Heart left ventricle (tissue), 13 donors: ENCODE data around the gene USP17L21.
"Not testable (repeated sequence)": the region's sequence is repeated elsewhere in the genome, so short reads cannot be mapped to it uniquely, and the experiment has no call there.

Source experiments
- POLR2A ChIP-seq, 2 donors: fragments of 450-650 bp; IDR thresholded peaks; one replicate each; pipeline ENCODE4 v1.6.1; 2017; ENCODE audit warnings: antibody characterized with exemption in 2 of 2, mild to moderate bottlenecking in 2 of 2, moderate library complexity in 2 of 2
- TF ChIP-seq, protein P1 (sequence below), 12 donors: fragments of 200-600 bp; sonication (generic) in 4 of 12; IDR thresholded peaks; one replicate each; pipeline versions ENCODE4 v1.5.0 to v1.8.0; 2018 to 2022; ENCODE audit warnings: antibody characterized with exemption in 12 of 12, mild to moderate bottlenecking in 5 of 12
- donor health status: ischemic (EF 13 %, LVEDD 7.1; RV severe dilation, severe dysfunction).
- donor health status: DM: no; HTN: yes; CAD: no.
- donor health status: DM: no; HTN: no; CAD: no.
- donor health status: ischemic (EF 25% LVEDD 6.9; RV normal size, moderate dysfunction).
- donor health status: ischemic (EF 25% LVEDD 5.7; RV mildly dilated, moderate dysfunction).
- donor health status: ischemic (EF 35%, LVEDD 5.7; RV mildly dilated, moderate dysfunction).
- donor health status: nonischemic (EF 11% LVEDD 7.7; RV severe dilation, severe dysfunction).
- donor health status: DM: yes; HTN: yes; CAD: no.
- donor health status: PGD.
- donor health status: ischemic (EF 29% LVEDD 5.4; RV normal size, mild dysfunction).
- donor health status: nonischemic (EF 23%, LVEDD 6.1; RV moderate dilation, normal function).

DNA sequence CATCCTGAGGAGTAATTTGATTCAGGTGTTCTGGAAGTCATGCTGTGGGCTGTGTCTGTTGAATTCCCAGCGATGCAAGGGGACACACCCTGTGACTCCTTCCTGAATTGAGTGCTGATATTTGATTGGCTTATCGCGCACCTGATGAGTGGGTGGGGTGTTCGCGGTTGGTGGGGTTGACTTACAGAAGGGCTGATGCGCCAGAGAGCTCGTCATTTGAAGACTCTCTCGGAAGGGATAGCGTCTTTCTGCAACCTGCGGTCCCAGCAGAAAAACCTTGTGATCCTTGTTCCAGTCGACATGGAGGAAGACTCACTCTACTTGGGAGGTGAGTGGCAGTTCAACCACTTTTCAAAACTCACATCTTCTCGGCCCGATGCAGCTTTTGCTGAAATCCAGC lies 42.8 kb upstream of the USP17L21 start, which contains the start of gene USP17L12:
- TF ChIP-seq, protein P1, sequence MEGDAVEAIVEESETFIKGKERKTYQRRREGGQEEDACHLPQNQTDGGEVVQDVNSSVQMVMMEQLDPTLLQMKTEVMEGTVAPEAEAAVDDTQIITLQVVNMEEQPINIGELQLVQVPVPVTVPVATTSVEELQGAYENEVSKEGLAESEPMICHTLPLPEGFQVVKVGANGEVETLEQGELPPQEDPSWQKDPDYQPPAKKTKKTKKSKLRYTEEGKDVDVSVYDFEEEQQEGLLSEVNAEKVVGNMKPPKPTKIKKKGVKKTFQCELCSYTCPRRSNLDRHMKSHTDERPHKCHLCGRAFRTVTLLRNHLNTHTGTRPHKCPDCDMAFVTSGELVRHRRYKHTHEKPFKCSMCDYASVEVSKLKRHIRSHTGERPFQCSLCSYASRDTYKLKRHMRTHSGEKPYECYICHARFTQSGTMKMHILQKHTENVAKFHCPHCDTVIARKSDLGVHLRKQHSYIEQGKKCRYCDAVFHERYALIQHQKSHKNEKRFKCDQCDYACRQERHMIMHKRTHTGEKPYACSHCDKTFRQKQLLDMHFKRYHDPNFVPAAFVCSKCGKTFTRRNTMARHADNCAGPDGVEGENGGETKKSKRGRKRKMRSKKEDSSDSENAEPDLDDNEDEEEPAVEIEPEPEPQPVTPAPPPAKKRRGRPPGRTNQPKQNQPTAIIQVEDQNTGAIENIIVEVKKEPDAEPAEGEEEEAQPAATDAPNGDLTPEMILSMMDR (IDR thresholded peaks at IDR 0.05) = not testable (repeated sequence)
- TF ChIP-seq POLR2A (IDR thresholded peaks at IDR 0.05) = not testable (repeated sequence)
